Astrocyte (in vitro differentiated cells and primary cell): ENCODE results near the gene DEFB132. TPM values are rescaled to one million over a fixed set of nuclear protein-coding genes. Genes with fewer than 3 reads are reported as not detected.
A peak's percentile ranks its signal among the peaks of the same experiment; 100 is the strongest.

ENCODE experiments used
- DNase-seq: peaks from one replicate; pipeline ENCODE4 v3.0.0-alpha.2; 2010; ENCODE audit warnings: low read depth
- FAIRE-seq: peaks from 2 replicates; lab custom pipeline; 2011; peaks lifted over from hg19 to GRCh38; lab: Jason Lieb, UNC
- H2AFZ ChIP-seq: 2 replicates; pipeline ENCODE4 v1.6.0; 2012; ENCODE audit warnings: low read depth, low read length, inconsistent platforms
- H3K27ac ChIP-seq: 2 replicates; pipeline ENCODE4 v1.5.1; 2011; ENCODE audit warnings: low read depth, low read length, inconsistent platforms
- H3K27me3 ChIP-seq: 2 replicates; pipeline ENCODE4 v1.6.0; 2011; ENCODE audit warnings: low read length, inconsistent platforms; ENCODE audit not compliant: insufficient read depth
- H3K36me3 ChIP-seq: 2 replicates; pipeline ENCODE4 v1.5.1; 2011; ENCODE audit warnings: low read length, inconsistent platforms; ENCODE audit not compliant: insufficient read depth
- H3K4me1 ChIP-seq: 2 replicates; pipeline ENCODE4 v1.5.1; 2011; ENCODE audit warnings: low read length, inconsistent platforms; ENCODE audit not compliant: insufficient read depth
- H3K4me2 ChIP-seq: 2 replicates; pipeline ENCODE4 v1.6.0; 2012; ENCODE audit warnings: low read length, inconsistent platforms
- H3K4me3 ChIP-seq: 2 replicates; pipeline ENCODE4 v1.5.1; 2011; ENCODE audit warnings: low read depth, mild to moderate bottlenecking, low read length, inconsistent platforms; ENCODE audit not compliant: insufficient read depth
- H3K79me2 ChIP-seq: 2 replicates; pipeline ENCODE4 v1.6.0; 2012; ENCODE audit warnings: mild to moderate bottlenecking, low read length, inconsistent platforms; ENCODE audit not compliant: insufficient read depth
- H3K9ac ChIP-seq: 2 replicates; pipeline ENCODE4 v1.6.0; 2012; ENCODE audit warnings: mild to moderate bottlenecking, low read length, inconsistent platforms
- H3K9me3 ChIP-seq: 2 replicates; pipeline ENCODE4 v1.5.1; 2012; ENCODE audit warnings: low read depth, mild to moderate bottlenecking, low read length, inconsistent platforms; ENCODE audit not compliant: insufficient read depth
- H4K20me1 ChIP-seq: 2 replicates; pipeline ENCODE4 v1.6.0; 2012; ENCODE audit warnings: low read length, inconsistent platforms; ENCODE audit not compliant: insufficient read depth
- H3K27ac Mint-ChIP-seq: one replicate; pipeline ENCODE4 v1.8.0; 2021; ENCODE audit warnings: mild to moderate bottlenecking, mixed read lengths; ENCODE audit not compliant: unreplicated experiment
- H3K27me3 Mint-ChIP-seq: one replicate; pipeline ENCODE4 v1.8.0; 2021; ENCODE audit warnings: low read depth, mixed read lengths; ENCODE audit not compliant: unreplicated experiment
- H3K36me3 Mint-ChIP-seq: one replicate; pipeline ENCODE4 v1.8.0; 2021; ENCODE audit warnings: low read depth, mixed read lengths; ENCODE audit not compliant: unreplicated experiment
- H3K4me1 Mint-ChIP-seq: one replicate; pipeline ENCODE4 v1.8.0; 2021; ENCODE audit warnings: low read depth, mixed read lengths; ENCODE audit not compliant: unreplicated experiment
- H3K4me3 Mint-ChIP-seq: one replicate; pipeline ENCODE4 v1.8.0; 2021; ENCODE audit warnings: mild to moderate bottlenecking, moderate library complexity, mixed read lengths; ENCODE audit not compliant: unreplicated experiment
- H3K9me3 Mint-ChIP-seq: one replicate; pipeline ENCODE4 v1.8.0; 2021; ENCODE audit warnings: mild to moderate bottlenecking, mixed read lengths; ENCODE audit not compliant: unreplicated experiment
- EZH2 ChIP-seq: IDR thresholded peaks from 2 replicates; pipeline ENCODE4 v1.6.1; 2012; ENCODE audit warnings: mild to moderate bottlenecking, low read length, inconsistent platforms; ENCODE audit not compliant: insufficient read depth
- total RNA-seq: library from RNA; stranded (reverse); gene quantifications from 2 replicates; pipeline ENCODE4 v1.2.1, GENCODE V29; 2021
- TF ChIP-seq, protein P1 (sequence below): IDR thresholded peaks from 2 replicates; pipeline ENCODE4 v1.5.1; 2011; ENCODE audit warnings: low read depth, mild to moderate bottlenecking, inconsistent platforms, low read length, moderate library complexity; ENCODE audit not compliant: insufficient read depth

Gene DEFB132
- total RNA-seq, 1 donor from 2014 or later = not detected

GRCh38 chr20:297925-298775 is 40.6 kb downstream of the DEFB132 start:
- peaks cover 27% of the 10 kb centered on the region for H3K4me1 Mint-ChIP-seq
- Histone ChIP-seq H3K9ac (peak overlapping the region; percentile 94), H3K4me1 (peaks cover 26% of the 10 kb centered on the region), H3K4me3 (peak overlapping the region; percentile 96), H2AFZ (peak overlapping the region; percentile 88), H3K27me3 (no peaks in the 10 kb centered on the region), H3K9me3 (no peaks in the 10 kb centered on the region), H3K79me2 (peaks cover 48% of the 10 kb centered on the region), H4K20me1 (peaks cover 33% of the 10 kb centered on the region), H3K27ac (peak overlapping the region; percentile 93), H3K36me3 (no peaks in the 10 kb centered on the region), H3K4me2 (peak overlapping the region; percentile 99)
- no peaks in the 10 kb centered on the region for H3K9me3 Mint-ChIP-seq
- TF ChIP-seq EZH2 = no peak
- TF ChIP-seq, protein P1, sequence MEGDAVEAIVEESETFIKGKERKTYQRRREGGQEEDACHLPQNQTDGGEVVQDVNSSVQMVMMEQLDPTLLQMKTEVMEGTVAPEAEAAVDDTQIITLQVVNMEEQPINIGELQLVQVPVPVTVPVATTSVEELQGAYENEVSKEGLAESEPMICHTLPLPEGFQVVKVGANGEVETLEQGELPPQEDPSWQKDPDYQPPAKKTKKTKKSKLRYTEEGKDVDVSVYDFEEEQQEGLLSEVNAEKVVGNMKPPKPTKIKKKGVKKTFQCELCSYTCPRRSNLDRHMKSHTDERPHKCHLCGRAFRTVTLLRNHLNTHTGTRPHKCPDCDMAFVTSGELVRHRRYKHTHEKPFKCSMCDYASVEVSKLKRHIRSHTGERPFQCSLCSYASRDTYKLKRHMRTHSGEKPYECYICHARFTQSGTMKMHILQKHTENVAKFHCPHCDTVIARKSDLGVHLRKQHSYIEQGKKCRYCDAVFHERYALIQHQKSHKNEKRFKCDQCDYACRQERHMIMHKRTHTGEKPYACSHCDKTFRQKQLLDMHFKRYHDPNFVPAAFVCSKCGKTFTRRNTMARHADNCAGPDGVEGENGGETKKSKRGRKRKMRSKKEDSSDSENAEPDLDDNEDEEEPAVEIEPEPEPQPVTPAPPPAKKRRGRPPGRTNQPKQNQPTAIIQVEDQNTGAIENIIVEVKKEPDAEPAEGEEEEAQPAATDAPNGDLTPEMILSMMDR = no peak
- FAIRE-seq (no peak), DNase-seq (peak; percentile 59)
- peak overlapping the region; percentile 88 for H3K27ac Mint-ChIP-seq
- no peaks in the 10 kb centered on the region for H3K27me3 Mint-ChIP-seq
- peak overlapping the region; percentile 98 for H3K4me3 Mint-ChIP-seq
- no peaks in the 10 kb centered on the region for H3K36me3 Mint-ChIP-seq

GRCh38 chr20:298776-299391 is 41.4 kb downstream of the DEFB132 start:
- no peaks in the 10 kb centered on the region for H3K9me3 Mint-ChIP-seq
- FAIRE-seq = no peak
- H3K27ac Mint-ChIP-seq = peak overlapping the region; percentile 83
- H3K4me3 Mint-ChIP-seq = peak overlapping the region; percentile 98
- Histone ChIP-seq H4K20me1 (peaks cover 33% of the 10 kb centered on the region), H3K27me3 (no peaks in the 10 kb centered on the region), H2AFZ (no peak overlapping the region), H3K4me2 (peak overlapping the region; percentile 99), H3K4me1 (peaks cover 26% of the 10 kb centered on the region), H3K79me2 (peaks cover 48% of the 10 kb centered on the region), H3K9me3 (no peaks in the 10 kb centered on the region), H3K4me3 (peak overlapping the region; percentile 96), H3K36me3 (no peaks in the 10 kb centered on the region), H3K9ac (peak overlapping the region; percentile 94), H3K27ac (peak overlapping the region; percentile 93)
- no peaks in the 10 kb centered on the region for H3K27me3 Mint-ChIP-seq
- peaks cover 27% of the 10 kb centered on the region for H3K4me1 Mint-ChIP-seq
- no peaks in the 10 kb centered on the region for H3K36me3 Mint-ChIP-seq
- TF ChIP-seq, protein P1 = no peak
- no peak for TF ChIP-seq EZH2
- DNase-seq = no peak
